GM12891 (cell line): Measurements from ENCODE around the gene ZNF641.

Source experiments
- PAX5 ChIP-seq: IDR thresholded peaks from 2 replicates; pipeline ENCODE4 v1.6.1; 2011; ENCODE audit warnings: low read length, moderate library complexity, mild to moderate bottlenecking; ENCODE audit not compliant: insufficient read depth, severe bottlenecking
- POLR2A ChIP-seq: IDR thresholded peaks from 2 replicates; pipeline ENCODE4 v1.6.1; 2011; ENCODE audit warnings: low read depth, low read length, control low read depth
- POLR2AphosphoS5 ChIP-seq: IDR thresholded peaks from 2 replicates; pipeline ENCODE4 v1.6.1; 2011; ENCODE audit warnings: low read depth, low read length, control low read depth
- POU2F2 ChIP-seq: IDR thresholded peaks from 2 replicates; pipeline ENCODE4 v1.6.1; 2011; ENCODE audit warnings: low read depth, mild to moderate bottlenecking, control low read depth, low read length, moderate library complexity
- SPI1 ChIP-seq: IDR thresholded peaks from 2 replicates; pipeline ENCODE4 v1.6.1; 2011; ENCODE audit warnings: low read depth, low read length, control low read depth
- TAF1 ChIP-seq: IDR thresholded peaks from 2 replicates; pipeline ENCODE4 v1.6.1; 2011; ENCODE audit warnings: low read depth, low read length, control low read depth

GRCh38 chr12:48358937-48359513 lies 8.3 kb upstream of the ZNF641 start:
- TF ChIP-seq POLR2A (no peak), TAF1 (no peak), POU2F2 (no peak), PAX5 (no peak), POLR2AphosphoS5 (no peak), SPI1 (no peak)
